Kidney (tissue), 14 donors: ENCODE data around the gene IDUA. TPM values are rescaled to one million over a fixed set of nuclear protein-coding genes. Genes with fewer than 3 reads are reported as not detected.
A peak's percentile ranks its signal among the peaks of the same experiment; 100 is the strongest.

Experiments
- DNase-seq, 5 donors: peaks; one replicate each; pipeline ENCODE4 v3.0.0-alpha.2; 2013 to 2020
- FAIRE-seq: peaks from 2 replicates; lab custom pipeline; 2012; peaks lifted over from hg19 to GRCh38; lab: Jason Lieb, UNC
- H3K27ac ChIP-seq, 2 donors: one replicate each; pipeline ENCODE4 v1.7.0; 2013; ENCODE audit warnings: low read depth in 2 of 2, low read length in 2 of 2, inconsistent platforms in 1 of 2
- H3K27me3 ChIP-seq: one replicate; pipeline ENCODE4 v1.7.1; 2013; ENCODE audit warnings: low read length, inconsistent platforms; ENCODE audit not compliant: control insufficient read depth, insufficient read depth
- H3K36me3 ChIP-seq, 3 donors: one replicate each; pipeline versions ENCODE4 v1.7.0 to v1.7.1; 2013; ENCODE audit warnings: low read length in 3 of 3, control low read depth in 1 of 3, inconsistent platforms in 1 of 3; ENCODE audit not compliant: insufficient read depth in 3 of 3, control insufficient read depth in 2 of 3
- H3K4me1 ChIP-seq, 3 donors: one replicate each; pipeline versions ENCODE4 v1.7.0 to v1.7.1; 2013; ENCODE audit warnings: low read length in 3 of 3, inconsistent platforms in 1 of 3, low read depth in 1 of 3; ENCODE audit not compliant: control insufficient read depth in 2 of 3, insufficient read depth in 2 of 3
- H3K4me3 ChIP-seq, 3 donors: one replicate each; pipeline versions ENCODE4 v1.7.0 to v1.8.1; 2013; ENCODE audit warnings: low read length in 3 of 3, control low read depth in 1 of 3, inconsistent platforms in 1 of 3
- H3K9ac ChIP-seq, 3 donors: one replicate each; pipeline versions ENCODE4 v1.7.0 to v1.7.1; 2013; ENCODE audit warnings: low read length in 3 of 3, control low read depth in 1 of 3, inconsistent platforms in 1 of 3
- H3K9me3 ChIP-seq, 3 donors: one replicate each; pipeline versions ENCODE4 v1.7.0 to v1.7.1; 2013; ENCODE audit warnings: low read length in 3 of 3, control low read depth in 1 of 3, inconsistent platforms in 1 of 3; ENCODE audit not compliant: control insufficient read depth in 2 of 3, insufficient read depth in 1 of 3
- CTCF ChIP-seq: IDR thresholded peaks from 3 replicates; pipeline ENCODE4 v1.5.1; 2012; ENCODE audit warnings: mild to moderate bottlenecking, moderate library complexity, borderline replicate concordance; ENCODE audit not compliant: insufficient read depth; ENCODE audit errors: extremely low read depth
- intact Hi-C: fragments of 100-400 bp; cut with DNase I; formaldehyde crosslinking; loops from one replicate; pipeline ENCODE4 v1.11.1; 2022
- polyA plus RNA-seq: library from polyadenylated mRNA; stranded (reverse); fragments of 350-450 nt; fragmentation: Illumina TruSeq; extraction: RNeasy Lipid Tissue Mini Kit (QIAGEN cat#74804); gene quantifications from one replicate; pipeline ENCODE4 v1.2.3, GENCODE V29; 2014; ENCODE audit warnings: low read depth, low replicate concordance; ENCODE audit not compliant: insufficient read depth
- total RNA-seq: library from RNA; stranded (reverse); fragmentation: NEBNext Ultra II Directional; extraction: Animal tissue kit (Norgen Biotek cat#: 25700); gene quantifications from one replicate; pipeline ENCODE4 v1.2.1, GENCODE V29; 2021
- donor health status: control.
- donor health status: control.
- donor health status: control.
- donor health status: control.
- donor health status: control.
- donor health status: DM: yes; HTN: yes; CAD: no.
- donor health status: Normal renal cell carcinoma (clear cell type).

Gene IDUA
- total and polyA plus RNA-seq, 2 donors from 2014 or later: 11.9 to 58.5 TPM

DNA sequence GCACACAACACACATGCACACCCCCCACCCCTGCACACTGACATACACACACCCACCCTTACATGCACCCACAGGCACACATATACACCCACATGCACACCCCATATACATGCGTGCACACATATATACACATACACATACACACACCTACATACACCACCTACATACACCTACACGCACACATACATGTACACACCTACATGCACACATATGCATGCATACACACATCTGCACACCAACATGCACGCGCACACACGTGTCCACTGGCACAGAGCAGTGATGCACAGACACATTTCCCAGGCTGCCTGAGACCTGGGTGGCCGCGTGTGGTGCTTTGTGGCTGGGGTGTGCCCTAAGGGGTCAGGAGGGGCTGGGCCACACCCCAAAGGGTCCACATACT, 56.3 kb downstream of the IDUA start:
- no peaks in the 10 kb centered on the region for H3K9me3 ChIP-seq
- H3K27me3 ChIP-seq: peaks cover 6% of the 10 kb centered on the region
- TF ChIP-seq CTCF: no peak
- H3K4me1 ChIP-seq: peaks cover 0 to 13% (median 2%) of the 10 kb centered on the region in 3 donors
- no peaks in the 10 kb centered on the region for H3K36me3 ChIP-seq
- no peak for DNase-seq
- no peak overlapping the region for H3K9ac ChIP-seq
- no peak overlapping the region for H3K4me3 ChIP-seq
- intact Hi-C loops: no loop called here
- no peak for FAIRE-seq
- no peak overlapping the region for H3K27ac ChIP-seq

GRCh38 chr4:1043651-1044468, 57.0 kb downstream of the IDUA start:
- Histone ChIP-seq H3K36me3 (no peaks in the 10 kb centered on the region), H3K4me1 (peaks cover 0 to 13% (median 2%) of the 10 kb centered on the region in 3 donors), H3K27me3 (peaks cover 6% of the 10 kb centered on the region), H3K27ac (no peak overlapping the region), H3K9me3 (no peaks in the 10 kb centered on the region), H3K9ac (no peak overlapping the region), H3K4me3 (no peak overlapping the region)
- intact Hi-C loops: no loop called here
- DNase-seq: peak in 4 of 5 donors; percentile 59 to 97 (median 76)
- no peak for FAIRE-seq
- no peak for TF ChIP-seq CTCF

DNA sequence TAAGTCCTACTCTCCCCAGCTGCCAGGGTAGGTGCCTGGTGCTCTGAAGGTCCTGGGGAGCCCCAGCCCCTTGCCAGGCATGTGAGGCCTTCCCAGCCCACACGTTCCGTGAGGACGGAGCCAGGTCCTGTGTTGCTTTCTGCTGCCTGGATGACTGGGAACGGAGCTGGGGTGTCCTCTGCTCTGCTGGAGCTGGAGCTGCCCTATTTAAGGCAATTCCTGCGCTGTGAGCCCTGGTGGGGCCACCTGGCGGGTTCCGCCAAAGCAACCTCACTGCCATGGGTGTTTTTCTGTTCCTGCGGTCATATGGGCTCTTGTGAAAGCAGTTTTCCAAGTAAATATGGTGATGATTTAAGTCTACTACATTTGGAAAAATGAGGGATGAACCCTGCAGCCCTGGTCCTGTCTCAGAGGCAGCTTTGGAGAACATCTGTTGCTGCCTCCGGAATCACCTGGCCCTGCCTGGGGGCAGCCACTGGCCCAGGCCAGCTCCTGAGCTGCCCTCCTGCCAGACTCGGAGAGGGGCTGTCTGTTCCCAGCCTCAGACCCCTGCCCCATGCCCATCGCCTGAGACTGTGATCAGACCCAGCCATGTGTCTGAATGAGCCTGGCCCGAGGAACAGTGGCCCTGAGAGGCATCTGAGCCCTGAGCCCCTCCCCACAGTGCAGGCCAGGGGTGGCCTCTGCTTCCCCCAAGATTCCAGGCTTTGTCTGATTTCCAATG, 57.8 kb downstream of the IDUA start:
- no peaks in the 10 kb centered on the region for H3K9me3 ChIP-seq
- intact Hi-C loops: no loop called here
- no peak for TF ChIP-seq CTCF
- no peaks in the 10 kb centered on the region for H3K36me3 ChIP-seq
- H3K27ac ChIP-seq: no peak overlapping the region
- peaks cover 6% of the 10 kb centered on the region for H3K27me3 ChIP-seq
- FAIRE-seq: no peak
- H3K4me3 ChIP-seq: no peak overlapping the region
- peak in 2 of 5 donors; percentile 48 to 60 for DNase-seq
- peaks cover 0 to 11% (median 2%) of the 10 kb centered on the region in 3 donors for H3K4me1 ChIP-seq
- H3K9ac ChIP-seq: no peak overlapping the region
